HG03066 (cell line): ENCODE measurements around the gene MDFIC.
A peak's percentile ranks its signal among the peaks of the same experiment; 100 is the strongest.

Experiments
- ATAC-seq: cut with Tn5 transposase; IDR thresholded peaks from one replicate; pipeline ENCODE4 v1.9.1; 2021; ENCODE audit warnings: low read depth; ENCODE audit not compliant: unreplicated experiment

The MDFIC gene

GRCh38 chr7:114924038-114924712 is 2.3 kb downstream of the MDFIC start:
- ATAC-seq = peak; percentile 20

- ATAC-seq = no peak
Measured at GRCh38 chr7:114925434-114925833, 3.5 kb downstream of the MDFIC start.

- no peak for ATAC-seq
Measured at GRCh38 chr7:114928060-114928459, 6.2 kb downstream of the MDFIC start.

GRCh38 chr7:114929570-114929969 is 7.7 kb downstream of the MDFIC start:
- ATAC-seq = no peak

- no peak for ATAC-seq
Measured at GRCh38 chr7:114930107-114930661, 8.3 kb downstream of the MDFIC start.

GRCh38 chr7:114930829-114931655 is 9.1 kb downstream of the MDFIC start:
- ATAC-seq = peak; percentile 52

GRCh38 chr7:114931656-114932011 is 9.7 kb downstream of the MDFIC start:
- peak; percentile 80 for ATAC-seq

GRCh38 chr7:114932991-114933390 is 11.1 kb downstream of the MDFIC start:
- ATAC-seq = no peak

- ATAC-seq = no peak
Measured at GRCh38 chr7:114933658-114934057, 11.8 kb downstream of the MDFIC start.

GRCh38 chr7:114934086-114934485 is 12.2 kb downstream of the MDFIC start:
- ATAC-seq = no peak

GRCh38 chr7:114934713-114935112 is 12.8 kb downstream of the MDFIC start:
- ATAC-seq = no peak

- ATAC-seq = no peak
Measured at GRCh38 chr7:114936471-114936870, 14.6 kb downstream of the MDFIC start.

- no peak for ATAC-seq
Measured at GRCh38 chr7:114937446-114937845, 15.6 kb downstream of the MDFIC start.

GRCh38 chr7:114938785-114939184 is 16.9 kb downstream of the MDFIC start:
- no peak for ATAC-seq

GRCh38 chr7:114939484-114940097 is 17.7 kb downstream of the MDFIC start:
- no peak for ATAC-seq

GRCh38 chr7:114940220-114940619 is 18.3 kb downstream of the MDFIC start:
- ATAC-seq = no peak

GRCh38 chr7:114941692-114942091 is 19.8 kb downstream of the MDFIC start:
- ATAC-seq = peak; percentile 50

- ATAC-seq = peak; percentile 34
Measured at GRCh38 chr7:114942446-114943175, 20.7 kb downstream of the MDFIC start.

GRCh38 chr7:114943530-114943929 is 21.6 kb downstream of the MDFIC start:
- ATAC-seq = no peak

- no peak for ATAC-seq
Measured at GRCh38 chr7:114943953-114944744, 22.3 kb downstream of the MDFIC start.
